ENCODE data around the gene LTBP3.
A peak's percentile ranks its signal among the peaks of the same experiment; 100 is the strongest.

The LTBP3 gene

GRCh38 chr11:65588199-65589054, 30.3 kb upstream of the LTBP3 start:
- Histone ChIP-seq H3K27me3 (no peaks in the 10 kb centered on the region), H3K9me3 (no peaks in the 10 kb centered on the region), H3K4me1 (ENCODE audit: control insufficient read depth in 1 of 2, insufficient read depth in 1 of 2, low read depth in 1 of 2, low read length in 1 of 2) (peaks cover 27 to 30% of the 10 kb centered on the region in 2 experiments), H3K4me3 (ENCODE audit: low read depth in 1 of 2, low read length in 1 of 2) (peak overlapping the region; percentile 35 to 39), H3K27ac (peak overlapping the region; percentile 82), H3K36me3 (peaks cover 94% of the 10 kb centered on the region)
- peak; percentile 80 for TF ChIP-seq CTCF (IDR thresholded peaks at IDR 0.05)

- H3K27ac ChIP-seq = peak overlapping the region; percentile 82
- no peak for TF ChIP-seq CTCF (IDR thresholded peaks at IDR 0.05)
- H3K4me1 ChIP-seq (ENCODE audit: control insufficient read depth in 1 of 2, insufficient read depth in 1 of 2, low read depth in 1 of 2, low read length in 1 of 2) = peaks cover 27 to 30% of the 10 kb centered on the region in 2 experiments
- H3K4me3 ChIP-seq (ENCODE audit: low read depth in 1 of 2, low read length in 1 of 2) = peak overlapping the region; percentile 35 to 39
- H3K36me3 ChIP-seq = peaks cover 92% of the 10 kb centered on the region
- no peaks in the 10 kb centered on the region for H3K27me3 ChIP-seq
- no peaks in the 10 kb centered on the region for H3K9me3 ChIP-seq
Measured at GRCh38 chr11:65586676-65587075, 28.5 kb upstream of the LTBP3 start.

GRCh38 chr11:65586247-65586630, 28.1 kb upstream of the LTBP3 start:
- Histone ChIP-seq H3K9me3 (no peaks in the 10 kb centered on the region), H3K4me3 (ENCODE audit: low read depth in 1 of 2, low read length in 1 of 2) (peak overlapping the region in 1 of 2 experiments; percentile 39), H3K27me3 (no peaks in the 10 kb centered on the region), H3K4me1 (ENCODE audit: control insufficient read depth in 1 of 2, insufficient read depth in 1 of 2, low read depth in 1 of 2, low read length in 1 of 2) (peaks cover 27 to 30% of the 10 kb centered on the region in 2 experiments), H3K27ac (peak overlapping the region; percentile 82), H3K36me3 (peaks cover 92% of the 10 kb centered on the region)
- TF ChIP-seq CTCF (IDR thresholded peaks at IDR 0.05) = no peak

GRCh38 chr11:65585396-65586246, 27.5 kb upstream of the LTBP3 start:
- Histone ChIP-seq H3K4me1 (ENCODE audit: control insufficient read depth in 1 of 2, insufficient read depth in 1 of 2, low read depth in 1 of 2, low read length in 1 of 2) (peaks cover 27 to 30% of the 10 kb centered on the region in 2 experiments), H3K27ac (peak overlapping the region; percentile 82), H3K9me3 (no peaks in the 10 kb centered on the region), H3K27me3 (no peaks in the 10 kb centered on the region), H3K36me3 (peaks cover 92% of the 10 kb centered on the region), H3K4me3 (ENCODE audit: low read depth in 1 of 2, low read length in 1 of 2) (no peak overlapping the region)
- no peak for TF ChIP-seq CTCF (IDR thresholded peaks at IDR 0.05)

- Histone ChIP-seq H3K4me3 (ENCODE audit: low read depth in 1 of 2, low read length in 1 of 2) (no peak overlapping the region), H3K27ac (peak overlapping the region; percentile 48), H3K9me3 (no peaks in the 10 kb centered on the region), H3K36me3 (peaks cover 92% of the 10 kb centered on the region), H3K27me3 (no peaks in the 10 kb centered on the region), H3K4me1 (ENCODE audit: control insufficient read depth in 1 of 2, insufficient read depth in 1 of 2, low read depth in 1 of 2, low read length in 1 of 2) (peaks cover 27 to 36% of the 10 kb centered on the region in 2 experiments)
- TF ChIP-seq CTCF (IDR thresholded peaks at IDR 0.05) = no peak
Measured at GRCh38 chr11:65584723-65585171, 26.6 kb upstream of the LTBP3 start.
